GM21619 (cell line): Measurements from ENCODE around the gene NR2C1.
"Not testable (repeated sequence)": the region's sequence is repeated elsewhere in the genome, so short reads cannot be mapped to it uniquely, and the experiment has no call there.

Experiments used
- ATAC-seq: cut with Tn5 transposase; IDR thresholded peaks from one replicate; pipeline ENCODE4 v1.9.1; 2021; ENCODE audit not compliant: unreplicated experiment

The NR2C1 gene

DNA sequence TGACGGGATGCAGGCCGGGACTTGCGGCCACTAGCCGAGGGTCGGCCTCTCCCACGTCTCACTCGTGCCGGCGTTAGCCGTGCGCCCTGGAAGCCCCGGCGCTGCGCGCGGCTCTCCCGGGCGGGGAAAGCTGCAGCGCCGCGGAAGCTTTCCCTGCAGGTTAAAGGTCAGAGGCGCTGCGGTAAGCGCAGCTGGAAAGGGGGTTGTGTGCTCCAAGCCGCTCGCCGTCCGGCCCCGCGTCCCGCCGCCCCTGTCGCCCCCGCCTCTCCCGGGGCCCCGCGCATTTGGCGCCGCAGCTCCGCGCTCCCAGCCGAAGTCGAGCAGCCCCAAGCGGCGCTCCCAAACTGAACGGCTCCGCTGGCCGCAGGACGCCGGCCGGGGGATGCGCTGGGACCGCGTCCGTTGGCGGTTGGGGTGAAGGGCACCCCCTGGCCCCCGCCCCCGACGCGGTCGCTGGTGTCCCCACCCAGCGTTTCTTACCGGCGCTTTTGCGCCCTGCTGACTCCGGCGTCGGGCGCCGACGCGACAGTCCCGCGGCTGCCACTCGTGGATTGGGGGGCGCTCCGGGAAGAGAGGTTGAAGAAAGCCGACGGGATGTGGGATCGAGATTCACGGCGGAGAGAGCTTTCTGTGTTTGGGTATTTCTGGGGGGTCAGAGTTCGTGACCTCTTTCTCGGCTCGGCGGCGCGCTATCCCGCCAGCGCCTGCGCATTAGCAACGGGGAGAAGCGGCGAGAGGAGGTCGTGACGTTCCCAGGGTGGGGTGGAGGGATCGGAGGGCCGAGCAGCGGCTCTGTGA is at the start of gene NR2C1:
TSS of gene NR2C1 (minus strand) at position 719 of the 798 bp plus-strand sequence. CDS start 6,234 bp downstream, outside the sequence.
- peak; percentile 93 for ATAC-seq

GRCh38 chr12:95118788-95119179 is 45.4 kb upstream of the NR2C1 start:
- ATAC-seq: no peak

GRCh38 chr12:95118138-95118787 is 44.8 kb upstream of the NR2C1 start:
- no peak for ATAC-seq

- ATAC-seq: peak; percentile 74
These were observed 43.8 kb upstream of the NR2C1 start for GRCh38 chr12:95117178-95117599.

- peak; percentile 45 for ATAC-seq
These were observed 43.4 kb upstream of the NR2C1 start for GRCh38 chr12:95116773-95117172.

- no peak for ATAC-seq
These were observed 42.9 kb upstream of the NR2C1 start for GRCh38 chr12:95116341-95116740.

DNA sequence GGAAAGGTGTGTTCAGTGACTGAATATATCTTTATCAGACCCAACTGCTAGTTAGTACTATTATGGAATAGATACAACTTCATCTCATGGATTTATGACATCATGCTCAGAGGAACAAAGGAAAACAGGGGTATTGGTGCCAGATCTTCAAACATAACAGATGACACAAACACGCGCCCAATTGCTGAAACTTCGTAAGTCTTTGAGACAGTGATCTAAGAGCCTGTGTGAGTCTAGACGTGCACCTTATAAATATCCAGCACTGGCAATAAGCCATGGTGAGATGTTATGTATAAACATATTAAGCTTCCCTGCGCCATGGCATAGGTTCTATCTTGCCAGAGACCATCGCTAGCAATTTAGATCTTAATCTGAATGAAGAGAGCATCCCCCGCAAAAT is 42.2 kb upstream of the NR2C1 start:
- no peak for ATAC-seq

GRCh38 chr12:95114766-95115405 is 41.5 kb upstream of the NR2C1 start:
- ATAC-seq: no peak

- no peak for ATAC-seq
These were observed 33.9 kb upstream of the NR2C1 start for GRCh38 chr12:95107362-95107761.

DNA sequence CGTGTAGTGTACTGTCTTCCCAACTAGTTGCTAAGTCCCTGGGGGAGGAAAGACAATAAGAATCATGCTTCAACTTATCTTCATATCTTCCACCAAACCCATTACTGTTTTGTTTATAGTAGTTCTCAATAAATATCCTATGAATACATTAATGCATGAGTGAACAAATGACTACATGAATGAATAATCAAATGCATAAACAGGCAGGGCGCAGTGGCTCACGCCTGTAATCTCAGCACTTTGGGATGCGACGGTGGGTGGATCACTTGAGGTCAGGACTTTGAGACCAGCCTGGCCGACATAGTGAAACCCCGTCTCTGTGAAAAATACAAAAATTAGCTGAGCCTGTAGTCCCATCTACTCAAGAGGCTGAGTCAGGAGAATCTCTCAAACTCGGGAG is 32.1 kb upstream of the NR2C1 start:
- no peak for ATAC-seq

DNA sequence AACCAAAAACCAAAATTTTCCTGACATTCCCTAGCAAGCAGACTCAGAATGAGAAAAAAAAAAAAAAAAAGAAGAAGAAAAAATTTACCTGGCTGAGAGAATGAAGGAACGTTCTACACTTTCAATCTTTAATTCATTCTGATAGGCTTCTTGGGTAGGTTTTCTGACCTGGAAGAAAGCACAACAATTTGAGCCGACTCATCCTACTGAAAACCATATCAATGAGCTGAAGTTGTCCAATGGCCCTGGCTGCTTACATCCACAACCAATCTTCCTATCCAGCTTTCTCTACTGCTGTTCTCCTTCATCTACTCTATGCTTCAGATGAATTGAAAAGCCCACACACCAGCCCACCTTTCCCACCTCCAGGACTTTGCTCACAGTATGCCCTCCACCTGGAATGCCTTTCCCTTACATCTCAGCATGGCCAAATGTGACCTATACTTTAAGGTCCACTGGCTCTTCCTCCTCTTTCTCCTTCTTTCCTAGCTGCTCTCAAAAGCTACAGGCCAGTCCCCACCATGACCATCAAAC is 31.6 kb upstream of the NR2C1 start:
- no peak for ATAC-seq

- ATAC-seq: peak; percentile 97
These were observed 29.7 kb upstream of the NR2C1 start for GRCh38 chr12:95102916-95103671.

GRCh38 chr12:95101957-95102356 is 28.5 kb upstream of the NR2C1 start:
- not testable (repeated sequence) for ATAC-seq

DNA sequence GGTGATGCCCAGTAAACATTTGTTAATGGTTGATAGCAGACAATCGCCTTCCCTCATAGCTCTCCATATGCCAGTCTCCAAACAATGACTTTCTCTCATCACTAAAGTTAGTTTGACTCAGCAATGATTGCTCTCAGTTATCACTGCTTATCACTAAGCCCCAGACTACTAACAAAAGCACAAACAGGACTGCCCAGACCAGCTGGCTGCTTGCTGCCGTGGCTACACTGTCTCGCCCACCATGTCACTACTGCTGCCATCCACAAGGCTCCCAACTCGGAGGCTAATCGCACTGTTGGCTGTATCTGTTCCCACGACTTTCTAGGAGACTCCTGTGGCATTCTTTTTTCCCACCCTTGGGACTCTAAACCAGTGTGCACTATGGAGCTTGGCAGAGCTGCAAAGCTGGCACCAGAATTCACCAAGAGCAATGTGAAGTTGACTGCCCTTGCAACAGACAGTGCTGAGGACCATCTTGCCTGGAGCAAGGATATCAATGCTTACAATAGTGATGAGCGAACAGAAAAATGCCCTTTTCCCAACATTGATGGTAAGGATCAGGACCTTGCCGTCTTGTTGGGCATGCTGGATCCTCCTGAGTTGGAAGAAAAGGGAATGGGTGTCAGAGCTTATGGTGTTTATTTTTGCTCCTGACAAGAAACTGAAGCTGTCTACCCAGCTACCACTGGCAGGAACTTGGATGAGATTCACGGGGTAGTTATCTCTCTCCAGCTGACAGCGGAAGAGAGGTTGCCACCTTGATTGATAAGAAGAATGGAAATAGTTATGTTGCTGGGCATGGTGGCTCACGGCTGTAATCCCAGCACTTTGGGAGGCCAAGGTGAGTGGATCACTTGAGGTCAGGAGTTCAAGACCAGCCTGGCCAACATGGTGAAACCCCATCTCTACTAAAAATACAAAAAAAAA is 27.1 kb upstream of the NR2C1 start:
- no peak for ATAC-seq

- ATAC-seq: no peak
These were observed 25.9 kb upstream of the NR2C1 start for GRCh38 chr12:95099270-95099790.

DNA sequence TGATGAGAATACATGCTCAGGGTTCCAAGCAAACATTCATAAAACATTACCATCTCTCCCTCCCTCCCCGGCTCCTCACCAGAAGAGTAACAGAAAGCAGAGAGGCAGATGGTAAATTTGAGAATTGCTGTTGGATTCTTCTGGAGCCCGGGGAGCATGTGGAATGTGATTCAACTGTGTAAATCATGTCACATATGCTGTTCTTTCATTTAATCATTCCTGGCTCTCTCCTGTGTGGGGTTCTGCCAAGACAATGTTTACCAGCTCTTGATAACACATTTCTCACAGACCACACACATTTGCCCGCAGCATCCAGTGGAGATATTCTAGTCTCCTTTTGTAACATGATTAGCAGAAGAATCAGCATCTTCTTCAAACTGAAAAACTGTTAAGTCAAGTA is 23.4 kb upstream of the NR2C1 start:
- ATAC-seq: no peak

GRCh38 chr12:95096378-95096777 is 23.0 kb upstream of the NR2C1 start:
- no peak for ATAC-seq

DNA sequence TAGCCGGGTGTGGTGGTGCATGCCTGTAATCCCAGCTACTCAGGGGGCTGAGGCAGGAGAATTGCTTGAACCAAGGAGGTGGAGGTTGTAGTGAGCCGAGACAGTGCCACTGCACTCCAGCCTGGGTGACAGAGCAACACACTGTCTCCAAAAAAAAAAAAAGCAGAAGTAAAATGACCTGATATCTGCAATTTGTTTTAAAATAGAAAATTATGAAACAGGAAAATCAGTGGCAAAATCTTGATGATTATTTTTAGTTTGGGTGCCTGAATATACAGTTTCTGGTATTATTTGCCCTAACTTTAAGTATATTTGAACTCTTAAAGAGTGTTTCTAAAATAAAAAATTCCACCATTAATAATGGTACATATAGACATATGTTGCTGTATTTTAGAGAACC is 22.4 kb upstream of the NR2C1 start:
- not testable (repeated sequence) for ATAC-seq

DNA sequence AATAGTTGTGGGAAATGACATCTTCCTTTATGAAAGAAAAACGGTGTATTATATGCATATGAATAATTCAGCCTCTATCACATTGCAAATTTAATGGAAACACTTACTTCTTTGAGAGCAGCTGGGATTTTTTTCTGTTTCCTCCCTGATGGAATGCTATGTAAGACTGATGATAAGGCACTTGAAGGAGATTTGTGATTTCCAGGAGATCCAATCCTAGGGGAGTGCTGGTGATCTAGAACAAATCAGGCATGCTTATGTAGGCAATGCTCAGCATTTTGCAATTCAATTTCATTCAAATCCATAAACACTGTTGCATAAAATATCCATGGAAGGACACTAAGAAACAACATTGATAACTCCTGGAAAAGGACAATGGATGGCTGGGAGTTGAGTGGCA is 16.0 kb upstream of the NR2C1 start:
- no peak for ATAC-seq

DNA sequence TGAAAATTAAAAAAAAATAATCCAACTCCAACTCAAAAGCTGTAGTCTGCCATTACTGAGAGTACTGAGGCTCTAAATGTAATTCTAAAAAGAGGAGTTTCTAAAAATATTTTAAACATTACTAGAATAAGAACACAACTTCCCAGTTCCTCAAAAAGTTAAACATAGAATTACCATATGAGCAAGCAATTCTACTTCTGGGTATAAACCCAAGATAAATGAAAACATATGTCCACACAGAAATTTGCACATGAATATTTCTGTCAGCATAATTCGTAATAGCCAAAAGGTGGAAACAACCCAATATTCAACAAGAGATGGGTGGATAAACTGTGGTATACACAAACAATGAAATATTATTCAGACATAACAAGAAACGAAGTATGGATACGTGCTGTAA is 15.0 kb upstream of the NR2C1 start:
- ATAC-seq: no peak
